GM18499 (cell line): ENCODE results near the gene KIF9.
"Not testable (repeated sequence)": the region's sequence is repeated elsewhere in the genome, so short reads cannot be mapped to it uniquely, and the experiment has no call there.

ENCODE experiments used
- ATAC-seq: cut with Tn5 transposase; IDR thresholded peaks from one replicate; pipeline ENCODE4 v1.9.1; 2021; ENCODE audit warnings: moderate number of reproducible peaks; ENCODE audit not compliant: insufficient read depth, unreplicated experiment

The KIF9 gene

GRCh38 chr3:47294392-47294791 is 11.8 kb upstream of the KIF9 start:
- no peak for ATAC-seq

DNA sequence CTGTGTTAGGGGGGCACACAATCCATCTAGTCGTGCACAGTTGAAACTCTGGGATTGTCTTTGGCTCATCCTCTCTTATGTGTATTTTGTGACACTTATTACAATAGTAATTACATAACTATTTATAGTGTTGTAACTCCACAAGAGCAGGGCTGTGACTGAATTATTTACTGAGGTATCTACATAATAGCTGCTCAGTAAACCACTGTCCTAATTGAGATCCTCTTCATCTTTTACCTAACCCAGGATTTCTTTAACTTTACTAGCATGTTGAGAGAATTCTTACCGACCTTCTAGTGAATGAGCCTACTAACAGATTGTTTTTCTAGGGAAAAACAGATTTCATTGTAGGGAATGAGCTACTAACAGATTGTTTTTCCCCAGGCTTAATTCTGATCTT is 11.2 kb upstream of the KIF9 start:
- ATAC-seq, result no peak

- not testable (repeated sequence) for ATAC-seq
Observed at GRCh38 chr3:47291754-47292420, 9.3 kb upstream of the KIF9 start.

- no peak for ATAC-seq
Observed at GRCh38 chr3:47291158-47291753, 8.7 kb upstream of the KIF9 start.

GRCh38 chr3:47288966-47289910 is 6.6 kb upstream of the KIF9 start:
- no peak for ATAC-seq

GRCh38 chr3:47283591-47284364 is 1.2 kb upstream of the KIF9 start:
- ATAC-seq, result no peak

- no peak for ATAC-seq
Observed at GRCh38 chr3:47283193-47283537, 566 bp upstream of the KIF9 start.

DNA sequence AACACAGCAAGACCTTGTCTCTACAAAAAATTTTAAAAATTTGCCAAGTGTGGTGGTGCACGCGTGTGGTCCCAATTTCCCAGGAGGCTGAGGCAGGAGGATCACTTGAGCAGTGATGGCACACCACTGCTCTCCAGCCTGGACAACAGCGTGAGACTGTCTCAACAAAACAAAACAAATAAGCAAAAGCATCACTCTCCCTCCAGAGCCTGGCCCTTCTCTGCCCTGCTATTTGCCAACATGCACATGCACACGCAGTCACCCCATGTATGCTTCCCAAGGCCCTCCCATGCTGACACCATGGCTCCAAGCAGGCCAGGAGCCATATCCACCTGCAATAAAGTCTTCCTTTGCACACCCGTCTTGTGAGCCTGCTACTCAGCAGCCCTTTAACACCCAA is 2.1 kb downstream of the KIF9 start:
- ATAC-seq, result no peak

DNA sequence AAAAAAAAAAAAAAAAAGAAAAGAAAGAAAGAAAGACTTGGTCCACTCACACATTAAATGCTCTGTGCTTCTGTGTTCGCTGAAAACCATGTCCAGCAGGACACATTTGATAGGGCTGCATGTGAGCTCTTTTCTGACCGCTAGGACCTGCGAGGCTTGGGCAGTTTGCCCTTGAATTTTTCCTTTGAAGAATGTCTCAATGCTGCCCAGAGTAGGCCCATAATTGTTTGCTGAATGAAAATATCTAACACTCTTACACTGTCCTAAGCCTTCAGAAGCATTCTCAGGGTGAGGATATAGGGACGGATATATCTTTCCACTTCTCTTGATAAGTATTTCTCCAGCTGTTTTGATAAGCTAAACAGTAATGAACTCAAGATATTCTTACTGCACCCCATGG is 6.0 kb downstream of the KIF9 start:
- ATAC-seq, result no peak

GRCh38 chr3:47274652-47275051 is 7.9 kb downstream of the KIF9 start:
- no peak for ATAC-seq

DNA sequence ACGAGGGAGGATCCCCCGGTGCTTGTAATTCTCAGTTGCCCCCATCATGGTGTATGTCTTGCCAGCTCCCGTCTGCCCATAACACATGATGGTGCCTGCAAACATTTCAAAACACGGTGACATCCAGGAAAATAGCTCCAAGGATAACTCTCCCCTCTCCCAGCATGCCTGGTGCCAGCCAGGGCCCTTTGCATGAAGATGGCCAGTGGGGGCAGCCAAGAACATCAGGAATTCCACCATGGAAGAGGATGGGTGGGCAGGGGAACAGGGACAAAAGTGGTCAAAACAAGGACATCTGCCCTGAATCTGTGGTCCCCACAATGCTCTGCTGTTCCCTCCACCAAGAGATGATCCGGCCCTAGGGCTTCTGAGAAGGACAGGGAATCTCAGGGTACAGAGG is 9.0 kb downstream of the KIF9 start:
- ATAC-seq, result no peak

- no peak for ATAC-seq
Observed at GRCh38 chr3:47270526-47270925, 12.1 kb downstream of the KIF9 start.

DNA sequence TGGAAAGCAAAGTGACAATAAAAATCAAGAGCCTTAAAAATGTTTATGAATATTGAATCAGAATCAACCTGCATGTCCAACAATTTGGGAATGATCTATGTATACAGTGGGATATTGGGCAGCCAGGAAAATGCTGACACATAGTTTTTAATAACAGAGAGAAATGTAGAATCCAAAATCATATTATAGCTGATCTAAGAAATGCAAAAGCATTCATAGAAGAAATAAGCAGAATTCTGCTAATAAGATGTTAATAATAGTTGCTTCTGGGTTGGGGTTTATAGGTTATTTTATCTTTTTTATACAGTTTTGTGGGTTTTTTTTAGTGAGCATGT is 15.1 kb downstream of the KIF9 start:
- ATAC-seq, result no peak

GRCh38 chr3:47266709-47267489 is 15.7 kb downstream of the KIF9 start:
- no peak for ATAC-seq

- no peak for ATAC-seq
Observed at GRCh38 chr3:47265725-47266428, 16.7 kb downstream of the KIF9 start.

GRCh38 chr3:47265008-47265407 is 17.6 kb downstream of the KIF9 start:
- ATAC-seq, result no peak

DNA sequence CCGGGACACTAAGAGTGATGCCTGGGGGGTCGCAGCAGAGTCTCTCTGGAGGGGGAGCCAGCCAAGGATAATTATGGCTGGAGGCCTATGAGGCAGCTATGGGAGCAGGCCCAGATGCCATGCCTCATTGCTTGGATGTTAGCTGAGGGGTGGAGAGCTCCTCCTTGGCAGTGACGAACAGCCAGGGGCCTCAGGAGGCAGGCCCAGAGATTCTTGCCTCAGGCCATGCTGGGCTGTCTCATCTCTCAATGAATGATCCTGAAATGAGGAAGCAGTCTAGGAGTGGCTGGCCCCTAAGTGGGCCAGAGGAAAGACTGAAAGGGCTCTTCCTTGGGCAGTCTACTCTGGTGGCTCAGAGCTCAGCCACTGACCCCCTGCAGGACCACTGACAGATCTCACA is 21.3 kb downstream of the KIF9 start:
- ATAC-seq, result no peak

GRCh38 chr3:47260605-47261004 is 22.0 kb downstream of the KIF9 start:
- ATAC-seq, result no peak

GRCh38 chr3:47259114-47259513 is 23.5 kb downstream of the KIF9 start:
- no peak for ATAC-seq
